ENCODE data around the gene ANAPC2. TPM values are rescaled to one million over a fixed set of nuclear protein-coding genes. Genes with fewer than 3 reads are reported as not detected.

ANAPC2 gene
- polyA plus RNA-seq, 2 of the 4 experiments (the other 2 are of a cell fraction) = 17.5 to 40.7 TPM

DNA sequence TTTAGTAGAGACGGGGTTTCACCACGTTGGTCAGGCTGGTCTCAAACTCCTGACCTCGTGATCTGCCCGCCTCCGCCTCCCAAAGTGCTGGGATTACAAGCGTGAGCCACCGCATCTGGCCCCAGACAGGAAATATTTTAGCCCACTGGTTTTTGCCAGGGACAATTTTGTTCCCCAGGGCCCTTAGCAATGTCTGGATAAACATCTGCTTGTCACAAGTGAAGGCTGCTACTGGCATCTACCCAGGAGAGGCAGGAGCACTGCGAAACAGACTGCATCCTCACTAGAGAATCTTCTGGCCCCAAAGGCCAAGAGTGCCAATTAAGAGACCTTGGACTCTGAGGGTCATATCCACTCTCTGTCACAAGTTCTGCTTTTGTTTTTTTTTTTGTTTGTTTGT is 14.6 kb upstream of the ANAPC2 start:
- 87% methylated on average over 8 of the region's 8 CpGs for WGBS (ENCODE audit: missing lambda C conversion rate)
- FAIRE-seq = no peak

DNA sequence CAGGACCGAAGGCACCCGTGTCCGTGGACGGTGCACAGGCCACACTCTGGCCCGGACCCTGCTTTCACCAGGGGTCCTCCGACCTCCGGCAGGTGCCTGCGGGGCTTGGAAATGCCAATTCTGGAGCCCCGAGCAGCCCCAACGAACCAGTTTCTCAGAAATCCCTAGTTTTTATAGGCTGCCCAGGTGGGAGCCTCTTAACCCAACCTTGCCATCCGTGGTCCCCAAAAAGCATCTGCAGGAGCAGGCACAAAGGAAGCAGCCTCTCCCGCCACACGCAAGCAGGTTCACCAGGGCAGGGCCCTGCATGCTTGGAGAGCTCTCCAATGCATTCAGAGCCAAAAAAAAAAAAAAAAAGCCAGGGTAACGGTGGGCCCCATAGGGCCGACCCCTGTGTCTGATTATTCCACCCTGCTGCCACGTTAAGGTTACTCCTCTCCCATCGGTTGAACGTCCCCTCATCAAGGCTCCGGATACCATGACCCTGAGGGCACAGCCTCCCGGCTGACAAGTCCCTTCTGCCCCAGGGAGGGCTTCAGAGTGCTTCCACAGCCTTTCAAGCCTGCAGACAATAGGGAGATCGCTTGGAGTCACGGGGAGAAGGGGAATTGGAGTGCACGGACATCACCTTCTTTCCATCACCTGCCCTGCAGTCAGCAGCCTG is 13.0 kb upstream of the ANAPC2 start:
- Histone ChIP-seq H3K4me2 (peak overlapping the region; percentile 83), H3K4me1 (peaks cover 36% of the 10 kb centered on the region), H3K4me3 (peak overlapping the region; percentile 60), H3K27ac (peak overlapping the region; percentile 80 to 87), H3K9me3 (no peaks in the 10 kb centered on the region)
- DNase-seq (ENCODE audit: low read depth in 1 of 2, low spot score in 1 of 2) (no peak), ATAC-seq (no peak; a peak in 1 of 6 replicates), FAIRE-seq (no peak)
- POLR2A ChIA-PET = interaction anchor here (0.6 to 2.5 kb wide), 19 partner anchors 9 to 849 kb away, joined by 3 to 38 read pairs (median 4); partner anchors contain the start of genes ANAPC2, CYSRT1, MAN1B1 and SSNA1
- WGBS (ENCODE audit: missing lambda C conversion rate) = 40% methylated on average over 18 of the region's 23 CpGs
- no peak for TF ChIP-seq NFE2L2 (conservative IDR thresholded peaks at IDR 0.05; ENCODE audit: low read length)
- CTCF ChIA-PET = interaction anchor here (1.2 to 3.7 kb wide), 8 partner anchors 9 to 172 kb away, joined by 3 to 17 read pairs (median 6); partner anchors contain the start of genes ANAPC2, RNF224 and SSNA1

More for the DNA sequence above, 14.6 kb upstream of the ANAPC2 start:
- ChIA-PET CTCF (interaction anchor here (0.7 to 3.7 kb wide), 5 partner anchors 10 to 133 kb away, joined by 3 to 17 read pairs (median 5); partner anchors contain the start of genes RNF224 and SAPCD2), POLR2A (no interaction called here)
- Histone ChIP-seq H3K27ac (no peak overlapping the region), H3K9me3 (no peaks in the 10 kb centered on the region), H3K4me2 (no peak overlapping the region), H3K4me3 (no peak overlapping the region), H3K4me1 (peaks cover 45% of the 10 kb centered on the region)
- no peak for ATAC-seq
- DNase-seq (ENCODE audit: low read depth in 1 of 2, low spot score in 1 of 2) = no peak
- TF ChIP-seq, protein P1, sequence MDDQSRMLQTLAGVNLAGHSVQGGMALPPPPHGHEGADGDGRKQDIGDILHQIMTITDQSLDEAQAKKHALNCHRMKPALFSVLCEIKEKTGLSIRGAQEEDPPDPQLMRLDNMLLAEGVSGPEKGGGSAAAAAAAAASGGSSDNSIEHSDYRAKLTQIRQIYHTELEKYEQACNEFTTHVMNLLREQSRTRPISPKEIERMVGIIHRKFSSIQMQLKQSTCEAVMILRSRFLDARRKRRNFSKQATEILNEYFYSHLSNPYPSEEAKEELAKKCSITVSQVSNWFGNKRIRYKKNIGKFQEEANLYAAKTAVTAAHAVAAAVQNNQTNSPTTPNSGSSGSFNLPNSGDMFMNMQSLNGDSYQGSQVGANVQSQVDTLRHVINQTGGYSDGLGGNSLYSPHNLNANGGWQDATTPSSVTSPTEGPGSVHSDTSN (IDR thresholded peaks at IDR 0.05) = no peak
- TF ChIP-seq, protein P2, sequence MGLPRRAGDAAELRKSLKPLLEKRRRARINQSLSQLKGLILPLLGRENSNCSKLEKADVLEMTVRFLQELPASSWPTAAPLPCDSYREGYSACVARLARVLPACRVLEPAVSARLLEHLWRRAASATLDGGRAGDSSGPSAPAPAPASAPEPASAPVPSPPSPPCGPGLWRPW (IDR thresholded peaks at IDR 0.05) = no peak
- TF ChIP-seq FOXS1 (CRISPR knock-in tag; IDR thresholded peaks at IDR 0.05) = no peak
- no peak for TF ChIP-seq RAD21 (conservative IDR thresholded peaks at IDR 0.05 in 1 of 2, IDR thresholded peaks at IDR 0.05 in 1 of 2)
- no peak for TF ChIP-seq TP53 (CRISPR knock-in tag; IDR thresholded peaks at IDR 0.05)
- no peak for TF ChIP-seq HOXA7 (CRISPR knock-in tag; IDR thresholded peaks at IDR 0.05)
- TF ChIP-seq ZSCAN20 (CRISPR knock-in tag; IDR thresholded peaks at IDR 0.05) = no peak
- no peak for TF ChIP-seq FOSB (CRISPR knock-in tag; IDR thresholded peaks at IDR 0.05)
- TF ChIP-seq JUN (IDR thresholded peaks at IDR 0.05) = no peak
- no peak for TF ChIP-seq MAZ (IDR thresholded peaks at IDR 0.05; ENCODE audit: borderline replicate concordance, low read depth, low read length)
- TF ChIP-seq POLR2A (IDR thresholded peaks at IDR 0.05; ENCODE audit: low read length) = no peak
- no peak for TF ChIP-seq EHF (CRISPR knock-in tag; IDR thresholded peaks at IDR 0.05)
- no peak for TF ChIP-seq EHMT2 (IDR thresholded peaks at IDR 0.05; ENCODE audit: low read depth)
- no peak for TF ChIP-seq SMC3 (IDR thresholded peaks at IDR 0.05)
- TF ChIP-seq SREBF2 (IDR thresholded peaks at IDR 0.05) = no peak
- no peak for TF ChIP-seq HOXB5 (CRISPR knock-in tag; IDR thresholded peaks at IDR 0.05)
- no peak for TF ChIP-seq KDM1A (IDR thresholded peaks at IDR 0.05; ENCODE audit: low read depth)

DNA sequence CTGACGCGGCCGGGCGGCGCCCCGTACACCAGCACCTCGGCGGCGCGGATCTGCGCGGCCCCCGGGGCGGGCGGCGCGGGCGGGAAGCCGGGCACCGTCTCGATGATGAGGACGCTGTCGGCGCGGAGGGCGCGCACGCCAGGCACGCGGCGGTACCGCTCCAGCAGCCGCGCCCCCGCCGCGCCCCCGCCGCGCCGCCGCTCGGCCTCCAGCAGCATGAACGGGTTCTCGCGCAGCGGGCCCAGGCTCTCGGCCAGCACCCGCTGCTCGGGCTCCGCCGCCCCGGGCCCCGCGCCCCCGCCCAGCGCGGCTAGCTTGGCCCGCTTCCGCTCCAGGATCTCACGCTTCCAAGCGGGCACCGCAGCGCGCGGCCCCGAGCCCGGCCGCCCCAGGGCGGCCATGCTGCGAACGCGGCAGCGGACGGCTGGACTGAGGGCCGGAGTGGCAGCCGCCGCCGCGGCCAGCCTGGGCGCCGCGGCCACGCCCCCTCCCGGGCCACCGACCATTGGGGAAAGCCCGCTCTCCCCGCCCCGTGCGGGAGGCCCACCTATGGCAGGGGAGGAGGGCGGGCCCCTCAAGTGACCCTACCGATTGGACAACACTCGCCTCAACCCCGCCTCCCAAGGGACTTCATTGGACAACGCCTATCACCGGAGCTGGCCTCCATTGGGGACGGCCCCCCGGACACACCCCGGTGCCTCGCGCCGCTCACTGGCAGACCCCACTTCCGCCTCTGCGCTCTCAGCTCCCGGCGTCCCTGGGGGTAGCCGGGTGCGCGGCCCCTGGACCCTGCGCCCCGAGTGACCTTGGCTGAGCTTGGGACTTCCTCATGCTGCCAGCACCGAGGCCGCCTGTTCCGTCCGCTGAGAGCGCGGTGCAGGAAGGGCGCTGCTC is 12.2 kb upstream of the ANAPC2 start, which contains the start of gene TPRN:
Gene TPRN, minus strand, starts transcription at position 431 of the 894 bp plus-strand sequence. Its CDS starts 30 bp downstream, at position 401.
- peak within 1 kb of the TSS; percentile 80 to 87 for H3K27ac ChIP-seq
- CTCF ChIA-PET = interaction anchor here (0.7 to 1.7 kb wide), 7 partner anchors 11 to 171 kb away, joined by 3 to 14 read pairs (median 5); partner anchors contain the start of genes ANAPC2, RNF224 and SSNA1

More for the DNA sequence above, 12.2 kb upstream of the ANAPC2 start, which contains the start of gene TPRN:
- FAIRE-seq (no peak), DNase-seq (ENCODE audit: low read depth in 1 of 2, low spot score in 1 of 2) (peak; percentile 98 to 100), ATAC-seq (peak; percentile 87 to 96)
- Histone ChIP-seq H3K4me3 (peak within 1 kb of the TSS; percentile 60), H3K9me3 (no peaks in the 10 kb centered on the region), H3K4me2 (peak within 1 kb of the TSS; percentile 97), H3K4me1 (peaks cover 38% of the 10 kb centered on the region)
- TF ChIP-seq ESRRA (IDR thresholded peaks at IDR 0.05; ENCODE audit: borderline replicate concordance, low read length) (no peak), POLR2A (IDR thresholded peaks at IDR 0.05; ENCODE audit: low read length) (peak; percentile 82), NR3C1 (IDR thresholded peaks at IDR 0.05) (no peak), PHF8 (IDR thresholded peaks at IDR 0.05; ENCODE audit: borderline replicate concordance, low read depth) (0 out of 2 replicates have a peak, but pooled peaks have one; percentile 29), MAZ (IDR thresholded peaks at IDR 0.05; ENCODE audit: borderline replicate concordance, low read depth, low read length) (no peak), HOXA7 (CRISPR knock-in tag; IDR thresholded peaks at IDR 0.05) (no peak), FOSB (CRISPR knock-in tag; IDR thresholded peaks at IDR 0.05) (no peak), SREBF2 (IDR thresholded peaks at IDR 0.05) (no peak), CBX2 (IDR thresholded peaks at IDR 0.05; ENCODE audit: borderline replicate concordance, low read depth) (no peak), RNF2 (IDR thresholded peaks at IDR 0.05; ENCODE audit: borderline replicate concordance, low read depth) (no peak), EHF (CRISPR knock-in tag; IDR thresholded peaks at IDR 0.05) (no peak), JUN (IDR thresholded peaks at IDR 0.05) (peak; percentile 71 to 93; a peak in 4 of 5 replicates)
- TF ChIP-seq, protein P3, sequence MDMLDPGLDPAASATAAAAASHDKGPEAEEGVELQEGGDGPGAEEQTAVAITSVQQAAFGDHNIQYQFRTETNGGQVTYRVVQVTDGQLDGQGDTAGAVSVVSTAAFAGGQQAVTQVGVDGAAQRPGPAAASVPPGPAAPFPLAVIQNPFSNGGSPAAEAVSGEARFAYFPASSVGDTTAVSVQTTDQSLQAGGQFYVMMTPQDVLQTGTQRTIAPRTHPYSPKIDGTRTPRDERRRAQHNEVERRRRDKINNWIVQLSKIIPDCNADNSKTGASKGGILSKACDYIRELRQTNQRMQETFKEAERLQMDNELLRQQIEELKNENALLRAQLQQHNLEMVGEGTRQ (IDR thresholded peaks at IDR 0.05) = peak; percentile 75
- TF ChIP-seq, protein P4, sequence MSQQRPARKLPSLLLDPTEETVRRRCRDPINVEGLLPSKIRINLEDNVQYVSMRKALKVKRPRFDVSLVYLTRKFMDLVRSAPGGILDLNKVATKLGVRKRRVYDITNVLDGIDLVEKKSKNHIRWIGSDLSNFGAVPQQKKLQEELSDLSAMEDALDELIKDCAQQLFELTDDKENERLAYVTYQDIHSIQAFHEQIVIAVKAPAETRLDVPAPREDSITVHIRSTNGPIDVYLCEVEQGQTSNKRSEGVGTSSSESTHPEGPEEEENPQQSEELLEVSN (IDR thresholded peaks at IDR 0.05; ENCODE audit: borderline replicate concordance, low read depth) = no peak
- TF ChIP-seq, protein P2 (IDR thresholded peaks at IDR 0.05) = no peak
- TF ChIP-seq, protein P5, sequence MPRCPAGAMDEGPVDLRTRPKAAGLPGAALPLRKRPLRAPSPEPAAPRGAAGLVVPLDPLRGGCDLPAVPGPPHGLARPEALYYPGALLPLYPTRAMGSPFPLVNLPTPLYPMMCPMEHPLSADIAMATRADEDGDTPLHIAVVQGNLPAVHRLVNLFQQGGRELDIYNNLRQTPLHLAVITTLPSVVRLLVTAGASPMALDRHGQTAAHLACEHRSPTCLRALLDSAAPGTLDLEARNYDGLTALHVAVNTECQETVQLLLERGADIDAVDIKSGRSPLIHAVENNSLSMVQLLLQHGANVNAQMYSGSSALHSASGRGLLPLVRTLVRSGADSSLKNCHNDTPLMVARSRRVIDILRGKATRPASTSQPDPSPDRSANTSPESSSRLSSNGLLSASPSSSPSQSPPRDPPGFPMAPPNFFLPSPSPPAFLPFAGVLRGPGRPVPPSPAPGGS (IDR thresholded peaks at IDR 0.05) = peak; percentile 89; the same call in 2 of the 3 replicates
- POLR2A ChIA-PET = interaction anchor here (0.6 to 2.5 kb wide), 19 partner anchors 9 to 848 kb away, joined by 3 to 38 read pairs (median 4); partner anchors contain the start of genes ANAPC2, CYSRT1, MAN1B1 and SSNA1
- 0% methylated on average over 22 of the region's 118 CpGs for WGBS (ENCODE audit: missing lambda C conversion rate)
